Measurements from ENCODE around the gene SLC22A7.

DNA sequence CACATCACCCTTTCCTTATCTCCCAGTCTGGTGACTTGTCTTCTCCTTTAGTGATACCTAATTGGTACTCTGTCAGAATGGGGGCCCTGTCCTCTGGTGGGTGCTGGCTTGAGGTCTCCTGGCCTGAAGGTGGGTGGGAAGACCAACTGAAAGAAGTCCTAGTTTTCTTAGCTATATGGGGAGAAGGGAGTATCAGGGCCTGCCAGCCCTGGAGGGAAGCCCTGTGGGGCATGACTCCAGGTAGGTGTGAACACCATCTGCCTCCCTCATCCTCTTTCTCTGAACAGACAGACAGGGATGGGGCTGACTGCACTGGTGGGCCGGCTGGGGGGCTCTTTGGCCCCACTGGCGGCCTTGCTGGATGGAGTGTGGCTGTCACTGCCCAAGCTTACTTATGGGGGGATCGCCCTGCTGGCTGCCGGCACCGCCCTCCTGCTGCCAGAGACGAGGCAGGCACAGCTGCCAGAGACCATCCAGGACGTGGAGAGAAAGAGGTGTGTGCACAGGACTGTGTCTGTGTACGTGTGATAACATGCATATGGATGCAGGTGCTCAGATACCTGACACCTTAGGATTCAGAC is 5.8 kb downstream of the SLC22A7 start:
- TF ChIP-seq, protein P1, sequence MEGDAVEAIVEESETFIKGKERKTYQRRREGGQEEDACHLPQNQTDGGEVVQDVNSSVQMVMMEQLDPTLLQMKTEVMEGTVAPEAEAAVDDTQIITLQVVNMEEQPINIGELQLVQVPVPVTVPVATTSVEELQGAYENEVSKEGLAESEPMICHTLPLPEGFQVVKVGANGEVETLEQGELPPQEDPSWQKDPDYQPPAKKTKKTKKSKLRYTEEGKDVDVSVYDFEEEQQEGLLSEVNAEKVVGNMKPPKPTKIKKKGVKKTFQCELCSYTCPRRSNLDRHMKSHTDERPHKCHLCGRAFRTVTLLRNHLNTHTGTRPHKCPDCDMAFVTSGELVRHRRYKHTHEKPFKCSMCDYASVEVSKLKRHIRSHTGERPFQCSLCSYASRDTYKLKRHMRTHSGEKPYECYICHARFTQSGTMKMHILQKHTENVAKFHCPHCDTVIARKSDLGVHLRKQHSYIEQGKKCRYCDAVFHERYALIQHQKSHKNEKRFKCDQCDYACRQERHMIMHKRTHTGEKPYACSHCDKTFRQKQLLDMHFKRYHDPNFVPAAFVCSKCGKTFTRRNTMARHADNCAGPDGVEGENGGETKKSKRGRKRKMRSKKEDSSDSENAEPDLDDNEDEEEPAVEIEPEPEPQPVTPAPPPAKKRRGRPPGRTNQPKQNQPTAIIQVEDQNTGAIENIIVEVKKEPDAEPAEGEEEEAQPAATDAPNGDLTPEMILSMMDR (IDR thresholded peaks at IDR 0.05; ENCODE audit: low read length): no peak
- no peak for TF ChIP-seq EZH2 (optimal IDR thresholded peaks at IDR 0.05; ENCODE audit: low read depth, low read length)
